ENCODE measurements around the gene SLC10A2.

GRCh38 chr13:103002279-103002678, 63.9 kb downstream of the SLC10A2 start:
- TF ChIP-seq CTCF (IDR thresholded peaks at IDR 0.05), result no peak
- TF ChIP-seq POLR2A (IDR thresholded peaks at IDR 0.05), result no peak

Data from uterus (tissue), 2 donors.